GM12878 (cell line): ENCODE data around the gene PPME1. TPM values are rescaled to one million over a fixed set of nuclear protein-coding genes. Genes with fewer than 3 reads are reported as not detected.

Experiments
- ATAC-seq: fragments of 200-7000 bp; cut with Tn5 transposase; 3 replicates; pipeline ENCODE4 v1.9.1; 2020; ENCODE audit warnings: mild to moderate bottlenecking, moderate library complexity
- BruUV-seq: library from RNA; stranded (reverse); fragments of 400-500 nt; replicated peaks from 2 replicates; lab custom pipeline; 2021; lab: Mats Ljungman, UMichigan
- CTCF ChIA-PET: fragments of 300-600 bp; sonication (Branson Sonifier 250); formaldehyde crosslinking; extraction: SDS; loops from one replicate; lab custom pipeline; 2021; ENCODE audit warnings: inconsistent platforms; lab: Yijun Ruan, JAX
- POLR2A ChIA-PET: fragments of 350-600 bp; formaldehyde crosslinking; extraction: SDS; loops from one replicate; lab custom pipeline; 2021; ENCODE audit warnings: inconsistent platforms; lab: Charles Lee
- RAD21 ChIA-PET: fragments of 300-600 bp; sonication (Branson Sonifier 250); formaldehyde crosslinking; loops from one replicate; lab custom pipeline; 2023; ENCODE audit warnings: antibody characterized with exemption; ENCODE audit not compliant: unreplicated experiment; lab: Charles Lee
- SMC1A ChIA-PET: fragments of 300-600 bp; sonication (Branson Sonifier 250); formaldehyde crosslinking; loops from one replicate; lab custom pipeline; 2023; ENCODE audit not compliant: unreplicated experiment, uncharacterized antibody; lab: Charles Lee
- DNase-seq: peaks from one replicate; pipeline ENCODE4 v3.0.0-alpha.2; 2011; ENCODE audit warnings: low read depth, low spot score
- FAIRE-seq: peaks from 3 replicates; lab custom pipeline; 2011; peaks lifted over from hg19 to GRCh38; lab: Jason Lieb, UNC
- H2AFZ ChIP-seq: 2 replicates; pipeline ENCODE4 v1.6.0; 2011; ENCODE audit warnings: low read depth, low read length, control low read depth; ENCODE audit not compliant: control insufficient read depth
- H3K27ac ChIP-seq: 2 replicates; pipeline ENCODE4 v1.5.1; 2011; ENCODE audit warnings: control low read depth; ENCODE audit not compliant: control insufficient read depth, insufficient read depth
- H3K27me3 ChIP-seq, 2 experiments: replicated peaks in 1 of 2; 2 replicates each; pipeline versions ENCODE4 v1.6.0 to v1.6.1; 2011; ENCODE audit warnings: low read length in 1 of 2; ENCODE audit not compliant: control insufficient read depth in 2 of 2, insufficient read depth in 2 of 2
- H3K36me3 ChIP-seq, 2 experiments: 2 replicates each; pipeline ENCODE4 v1.5.1; 2011; ENCODE audit warnings: low read length in 1 of 2; ENCODE audit not compliant: control insufficient read depth in 2 of 2, insufficient read depth in 2 of 2
- H3K4me1 ChIP-seq: 2 replicates; pipeline ENCODE4 v1.6.1; 2011; ENCODE audit warnings: mild to moderate bottlenecking, low read length, moderate library complexity, mixed read lengths; ENCODE audit not compliant: control insufficient read depth, insufficient read depth
- H3K4me2 ChIP-seq: 2 replicates; pipeline ENCODE4 v1.6.0; 2011; ENCODE audit warnings: control low read depth; ENCODE audit not compliant: control insufficient read depth, insufficient read depth
- H3K4me3 ChIP-seq: fragments of 200-600 bp; sonication (generic); 2 replicates; pipeline ENCODE4 v1.5.1; 2016
- H3K79me2 ChIP-seq: 2 replicates; pipeline ENCODE4 v1.6.0; 2011; ENCODE audit warnings: low read length; ENCODE audit not compliant: control insufficient read depth, insufficient read depth
- H3K9ac ChIP-seq: 2 replicates; pipeline ENCODE4 v1.8.0; 2011; ENCODE audit warnings: low read length, control low read depth, mixed read lengths; ENCODE audit not compliant: control insufficient read depth, insufficient read depth
- H3K9me3 ChIP-seq: replicated peaks from 3 replicates; pipeline ENCODE4 v1.5.1; 2011; ENCODE audit warnings: mild to moderate bottlenecking, low read length; ENCODE audit not compliant: control insufficient read depth, insufficient read depth
- H4K20me1 ChIP-seq: 2 replicates; pipeline ENCODE4 v1.6.0; 2011; ENCODE audit not compliant: control insufficient read depth, insufficient read depth
- CHD4 ChIP-seq: fragments of 200-600 bp; sonication (generic); IDR thresholded peaks from 2 replicates; pipeline ENCODE4 v1.6.1; 2016; ENCODE audit warnings: mild to moderate bottlenecking
- LARP7 ChIP-seq: fragments of 450-650 bp; IDR thresholded peaks from 2 replicates; pipeline ENCODE4 v1.6.1; 2017; ENCODE audit warnings: mild to moderate bottlenecking
- NR2C1 ChIP-seq: fragments of 450-650 bp; IDR thresholded peaks from 2 replicates; pipeline ENCODE4 v1.6.1; 2017; ENCODE audit warnings: antibody characterized with exemption, mild to moderate bottlenecking, moderate library complexity
- SMC3 ChIP-seq: IDR thresholded peaks from 2 replicates; pipeline ENCODE4 v1.6.1; 2011; ENCODE audit warnings: low read length, improper control_type of control experiment, borderline replicate concordance
- TAF1 ChIP-seq: IDR thresholded peaks from 2 replicates; pipeline ENCODE4 v1.6.1; 2011; ENCODE audit warnings: mild to moderate bottlenecking, low read depth, low read length, borderline replicate concordance
- TCF7 ChIP-seq: IDR thresholded peaks from 2 replicates; pipeline ENCODE4 v1.6.1; 2014; ENCODE audit warnings: antibody characterized with exemption, borderline replicate concordance
- WRNIP1 ChIP-seq: IDR thresholded peaks from 2 replicates; pipeline ENCODE4 v1.6.1; 2011; ENCODE audit warnings: low read depth, low read length, improper control_type of control experiment, borderline replicate concordance
- WGBS: methylation state at CpG from one replicate; pipeline ENCODE4 v1.1.6; 2016; ENCODE audit warnings: low lambda C conversion rate; ENCODE audit not compliant: insufficient replicate concordance, insufficient coverage; ENCODE audit errors: missing lambda C conversion rate; 5-methylcytosine and 5-hydroxymethylcytosine counted together
- in situ Hi-C: fragments of 300-500 bp; cut with MboI; formaldehyde crosslinking; loops from 9 replicates; pipeline ENCODE4 v1.14.3; 2018; ENCODE audit warnings: mixed read lengths
- intact Hi-C: fragments of 100-400 bp; cut with micrococcal nuclease; formaldehyde crosslinking; loops from one replicate; pipeline ENCODE4 v1.14.2; 2022; ENCODE audit not compliant: unreplicated experiment
- polyA plus RNA-seq, 11 experiments: library from polyadenylated mRNA; depleted of rRNA in 4 of 11; unstranded in 6 of 11; stranded (reverse) in 5 of 11; fragments of >200 nt; fragmentation: Nextera tagmentation in 4 of 11; fragmentation: Illumina TruSeq in 1 of 11; extraction: Ambion mirVana in 4 of 11; extraction: Trizol in 1 of 11; gene quantifications; 1 replicate in 1 of 11; 2 replicates in 10 of 11; pipeline versions ENCODE4 v1.2.1 to v1.2.3, GENCODE V29; 2011 to 2016; ENCODE audit warnings: inconsistent platforms in 2 of 11, missing spikeins in 2 of 11, low read depth in 1 of 11
- total RNA-seq, 4 experiments: library from RNA; depleted of rRNA in 3 of 4; stranded (reverse); fragments of >200 nt in 3 of 4; fragmentation: Illumina TruSeq in 1 of 4; extraction: Trizol in 1 of 4; gene quantifications; 2 replicates each; pipeline versions ENCODE4 v1.2.1 to v1.2.3, GENCODE V29; 2013 to 2021
- TF ChIP-seq, protein P1 (sequence below): IDR thresholded peaks from 2 replicates; pipeline ENCODE4 v1.6.1; 2011; ENCODE audit warnings: borderline replicate concordance, low read depth, mild to moderate bottlenecking, moderate library complexity, mixed read lengths, low read length; ENCODE audit not compliant: insufficient read depth; ENCODE audit errors: extremely low read length

Gene PPME1
- total and polyA plus RNA-seq, 10 of the 15 experiments (the other 5 are each of a cell fraction or from before 2014, with no cell fraction given): 3.1 to 51.4 (median 20.8) TPM

DNA sequence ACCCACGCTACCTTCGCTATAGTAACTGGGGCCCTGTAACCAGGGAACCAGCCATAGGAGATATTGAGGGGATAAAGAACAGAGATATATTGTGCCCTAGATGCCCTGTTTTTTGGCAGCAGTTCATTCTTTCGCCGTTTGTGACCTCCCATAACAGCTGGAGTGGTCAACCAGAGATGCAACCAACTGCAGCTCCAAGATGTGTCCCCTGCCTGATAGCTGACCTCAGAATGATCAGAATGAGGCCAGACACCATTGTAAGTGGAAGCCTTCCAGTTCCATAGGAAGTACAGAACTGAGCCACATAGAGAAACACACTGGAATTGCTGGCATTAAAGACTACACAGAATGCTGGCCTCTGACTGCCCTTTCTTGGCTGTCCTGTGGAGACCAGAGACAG is 101.2 kb downstream of the PPME1 start:
- no peaks in the 10 kb centered on the region for H3K4me1 ChIP-seq
- no peak overlapping the region for H3K27ac ChIP-seq
- no peak overlapping the region for H2AFZ ChIP-seq
- DNase-seq: no peak
- H3K36me3 ChIP-seq: no peaks in the 10 kb centered on the region
- no peaks in the 10 kb centered on the region for H4K20me1 ChIP-seq
- peaks cover 0 to 9% of the 10 kb centered on the region in 2 experiments; a peak in 3 of 4 replicates for H3K27me3 ChIP-seq
- intact Hi-C loops: no loop called here
- SMC1A ChIA-PET: no interaction called here
- RAD21 ChIA-PET: no interaction called here
- no peak overlapping the region for H3K4me3 ChIP-seq
- FAIRE-seq: no peak
- TF ChIP-seq SMC3: no peak
- TF ChIP-seq, protein P1, sequence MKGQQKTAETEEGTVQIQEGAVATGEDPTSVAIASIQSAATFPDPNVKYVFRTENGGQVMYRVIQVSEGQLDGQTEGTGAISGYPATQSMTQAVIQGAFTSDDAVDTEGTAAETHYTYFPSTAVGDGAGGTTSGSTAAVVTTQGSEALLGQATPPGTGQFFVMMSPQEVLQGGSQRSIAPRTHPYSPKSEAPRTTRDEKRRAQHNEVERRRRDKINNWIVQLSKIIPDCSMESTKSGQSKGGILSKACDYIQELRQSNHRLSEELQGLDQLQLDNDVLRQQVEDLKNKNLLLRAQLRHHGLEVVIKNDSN: no peak
- TF ChIP-seq NR2C1: no peak
- 44% methylated on average over 4 of the region's 4 CpGs for WGBS
- CTCF ChIA-PET: interaction anchor here (0.6 to 1.1 kb wide), 2 partner anchors 10 to 17 kb away, joined by 3 to 4 read pairs; no protein-coding TSS in a partner anchor
- H3K9me3 ChIP-seq: no peaks in the 10 kb centered on the region
- H3K9ac ChIP-seq: no peak overlapping the region
- no peak overlapping the region for H3K4me2 ChIP-seq
- ATAC-seq: no peak
- H3K79me2 ChIP-seq: no peaks in the 10 kb centered on the region
- in situ Hi-C loops: no loop called here
- no TSS peak for BruUV-seq
- POLR2A ChIA-PET: no interaction called here

DNA sequence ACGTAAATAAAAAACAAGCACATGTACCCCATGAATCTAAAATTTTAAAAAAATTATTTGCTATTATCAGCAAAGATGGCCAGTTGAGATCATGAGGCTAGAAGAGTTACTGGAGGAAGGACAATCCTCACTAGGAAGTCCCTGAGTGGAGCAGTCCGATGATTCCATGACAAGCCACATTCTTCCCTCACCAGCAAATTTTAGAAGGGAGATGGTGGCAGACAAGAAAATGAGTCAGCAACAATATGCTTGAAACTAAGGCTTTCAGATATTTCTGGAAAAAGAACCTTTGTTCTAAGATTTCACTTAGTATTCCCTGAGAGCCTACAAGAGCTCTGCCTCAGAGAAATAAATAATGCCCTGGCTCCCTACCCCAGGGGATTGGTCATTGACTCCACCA is 105.5 kb downstream of the PPME1 start:
- H2AFZ ChIP-seq: no peak overlapping the region
- H3K4me3 ChIP-seq: no peak overlapping the region
- DNase-seq (no peak), ATAC-seq (no peak), FAIRE-seq (no peak)
- H3K9me3 ChIP-seq: no peaks in the 10 kb centered on the region; the same call in 1 of the 3 replicates
- in situ Hi-C loops (no loop called here), intact Hi-C loops (no loop called here)
- H3K9ac ChIP-seq: no peak overlapping the region
- ChIA-PET RAD21 (no interaction called here), CTCF (interaction anchor here (1.6 kb wide), 1 partner anchor 21 kb away, joined by 7 read pairs; no protein-coding TSS in a partner anchor), SMC1A (no interaction called here), POLR2A (no interaction called here)
- H4K20me1 ChIP-seq: no peaks in the 10 kb centered on the region
- 41% methylated on average over 2 of the region's 2 CpGs for WGBS
- no peak overlapping the region for H3K27ac ChIP-seq
- TF ChIP-seq LARP7 (no peak), TCF7 (no peak), WRNIP1 (no peak), TAF1 (no peak), CHD4 (no peak)
- H3K36me3 ChIP-seq: no peaks in the 10 kb centered on the region
- H3K27me3 ChIP-seq: peaks cover 0 to 3% of the 10 kb centered on the region in 2 experiments; a peak in 2 of 4 replicates
- no TSS peak for BruUV-seq
- H3K4me1 ChIP-seq: no peaks in the 10 kb centered on the region
- no peaks in the 10 kb centered on the region for H3K79me2 ChIP-seq
- H3K4me2 ChIP-seq: no peak overlapping the region
